Nephron (organoid): ENCODE measurements around the gene PPP2R5C.
A peak's percentile ranks its signal among the peaks of the same experiment; 100 is the strongest.
"Not testable (repeated sequence)": the region's sequence is repeated elsewhere in the genome, so short reads cannot be mapped to it uniquely, and the experiment has no call there.

Experiments
- H3K27ac Mint-ChIP-seq, 3 experiments: 2 replicates each; pipeline ENCODE4 v1.8.0; 2020; ENCODE audit warnings: mixed read lengths in 3 of 3, mild to moderate bottlenecking in 2 of 3, moderate library complexity in 1 of 3
- H3K27me3 Mint-ChIP-seq: 2 replicates; pipeline ENCODE4 v1.8.0; 2021; ENCODE audit warnings: low read depth, mild to moderate bottlenecking, moderate library complexity, mixed read lengths
- H3K36me3 Mint-ChIP-seq: 2 replicates; pipeline ENCODE4 v1.8.0; 2020; ENCODE audit warnings: low read depth, mixed read lengths
- H3K4me1 Mint-ChIP-seq: 2 replicates; pipeline ENCODE4 v1.8.0; 2020; ENCODE audit warnings: mixed read lengths
- H3K4me3 Mint-ChIP-seq, 3 experiments: 2 replicates each; pipeline ENCODE4 v1.8.0; 2020; ENCODE audit warnings: mild to moderate bottlenecking in 3 of 3, mixed read lengths in 3 of 3, moderate library complexity in 2 of 3
- H3K9me3 Mint-ChIP-seq: 2 replicates; pipeline ENCODE4 v1.8.0; 2020; ENCODE audit warnings: mixed read lengths
- TF ChIP-seq, protein P1 (sequence below), 3 experiments: fragments of 200-600 bp; sonication (generic); IDR thresholded peaks; one replicate each; pipeline ENCODE4 v1.5.0; 2021; ENCODE audit warnings: antibody characterized with exemption in 3 of 3; ENCODE audit not compliant: unreplicated experiment in 3 of 3

PPP2R5C gene

DNA sequence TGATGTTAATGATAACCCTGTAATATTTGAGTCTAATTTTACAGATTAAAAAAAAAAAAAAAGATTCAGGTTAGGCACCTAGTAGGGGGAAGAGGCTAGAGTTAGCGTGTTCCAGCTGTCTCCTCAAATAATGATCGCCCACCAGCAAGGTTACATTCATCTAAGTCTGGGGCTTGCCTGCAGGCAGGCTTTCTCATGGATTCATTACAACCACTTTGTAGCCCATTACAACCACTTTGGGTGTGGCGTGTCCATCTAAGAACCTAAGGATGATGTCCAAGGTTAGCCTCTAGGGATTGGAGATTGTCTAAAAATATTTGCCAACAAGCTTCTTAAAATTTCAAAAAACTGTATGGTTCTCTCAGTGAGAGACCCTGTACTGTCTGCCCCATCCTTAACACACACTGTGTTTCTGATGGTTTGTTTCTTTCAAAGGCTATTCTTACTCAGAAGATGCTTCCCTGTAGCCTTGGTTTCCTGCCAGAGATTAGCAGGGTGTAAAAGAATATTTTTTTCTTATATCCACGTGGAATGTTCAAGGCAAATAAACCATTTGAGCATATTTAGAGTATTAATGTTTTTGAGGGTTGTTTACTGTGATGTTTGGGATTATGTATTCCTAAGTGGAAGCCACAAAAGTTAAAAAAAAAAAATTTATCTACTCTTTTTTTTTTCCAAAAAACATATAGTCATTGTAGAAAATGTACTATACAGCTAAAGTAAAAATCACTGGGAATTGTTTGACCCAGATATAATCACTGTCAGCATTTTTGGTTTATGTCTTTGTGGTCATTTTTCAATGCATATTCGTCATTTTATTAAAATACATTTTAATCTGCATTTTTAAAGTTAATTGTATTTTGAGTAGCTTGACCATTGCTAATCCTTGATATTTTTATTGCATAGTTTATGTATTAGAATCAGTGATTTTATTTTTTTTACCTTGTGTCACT, 204.5 kb downstream of the PPP2R5C start:
- Mint-ChIP-seq H3K4me3 (peak overlapping the region; percentile 91 to 95 (median 95)), H3K27ac (peak overlapping the region; percentile 63 to 91 (median 85)), H3K9me3 (no peaks in the 10 kb centered on the region), H3K36me3 (peaks cover 14% of the 10 kb centered on the region), H3K27me3 (peaks cover 3% of the 10 kb centered on the region), H3K4me1 (peaks cover 41% of the 10 kb centered on the region)
- TF ChIP-seq, protein P1, sequence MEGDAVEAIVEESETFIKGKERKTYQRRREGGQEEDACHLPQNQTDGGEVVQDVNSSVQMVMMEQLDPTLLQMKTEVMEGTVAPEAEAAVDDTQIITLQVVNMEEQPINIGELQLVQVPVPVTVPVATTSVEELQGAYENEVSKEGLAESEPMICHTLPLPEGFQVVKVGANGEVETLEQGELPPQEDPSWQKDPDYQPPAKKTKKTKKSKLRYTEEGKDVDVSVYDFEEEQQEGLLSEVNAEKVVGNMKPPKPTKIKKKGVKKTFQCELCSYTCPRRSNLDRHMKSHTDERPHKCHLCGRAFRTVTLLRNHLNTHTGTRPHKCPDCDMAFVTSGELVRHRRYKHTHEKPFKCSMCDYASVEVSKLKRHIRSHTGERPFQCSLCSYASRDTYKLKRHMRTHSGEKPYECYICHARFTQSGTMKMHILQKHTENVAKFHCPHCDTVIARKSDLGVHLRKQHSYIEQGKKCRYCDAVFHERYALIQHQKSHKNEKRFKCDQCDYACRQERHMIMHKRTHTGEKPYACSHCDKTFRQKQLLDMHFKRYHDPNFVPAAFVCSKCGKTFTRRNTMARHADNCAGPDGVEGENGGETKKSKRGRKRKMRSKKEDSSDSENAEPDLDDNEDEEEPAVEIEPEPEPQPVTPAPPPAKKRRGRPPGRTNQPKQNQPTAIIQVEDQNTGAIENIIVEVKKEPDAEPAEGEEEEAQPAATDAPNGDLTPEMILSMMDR (IDR thresholded peaks at IDR 0.05; ENCODE audit: unreplicated experiment in 3 of 3) = no peak

DNA sequence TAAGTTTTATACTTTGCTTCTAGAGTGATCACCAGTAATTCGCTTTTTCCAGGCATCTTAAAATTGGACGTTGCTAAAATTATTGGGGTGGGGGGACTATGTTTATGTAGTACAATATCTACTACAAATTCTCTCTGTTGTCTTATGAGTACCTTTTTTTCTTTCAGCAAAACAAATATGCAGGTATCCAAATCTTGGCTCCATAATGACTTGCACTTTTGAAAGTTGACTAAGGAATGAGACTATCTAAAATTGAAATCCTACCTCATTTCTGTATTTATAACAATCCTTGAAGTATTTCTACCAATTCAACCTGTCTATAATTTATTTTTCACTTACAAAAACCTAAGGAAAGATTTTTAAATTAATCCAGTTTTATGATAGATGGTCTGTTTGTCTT, 205.2 kb downstream of the PPP2R5C start:
- Mint-ChIP-seq H3K9me3 (no peaks in the 10 kb centered on the region), H3K36me3 (peaks cover 14% of the 10 kb centered on the region), H3K4me3 (peak overlapping the region; percentile 72 to 87 (median 81)), H3K27ac (peak overlapping the region in 1 of 3 experiments; percentile 63), H3K4me1 (peaks cover 39% of the 10 kb centered on the region), H3K27me3 (no peaks in the 10 kb centered on the region)
- TF ChIP-seq, protein P1 (IDR thresholded peaks at IDR 0.05; ENCODE audit: unreplicated experiment in 3 of 3) = no peak

DNA sequence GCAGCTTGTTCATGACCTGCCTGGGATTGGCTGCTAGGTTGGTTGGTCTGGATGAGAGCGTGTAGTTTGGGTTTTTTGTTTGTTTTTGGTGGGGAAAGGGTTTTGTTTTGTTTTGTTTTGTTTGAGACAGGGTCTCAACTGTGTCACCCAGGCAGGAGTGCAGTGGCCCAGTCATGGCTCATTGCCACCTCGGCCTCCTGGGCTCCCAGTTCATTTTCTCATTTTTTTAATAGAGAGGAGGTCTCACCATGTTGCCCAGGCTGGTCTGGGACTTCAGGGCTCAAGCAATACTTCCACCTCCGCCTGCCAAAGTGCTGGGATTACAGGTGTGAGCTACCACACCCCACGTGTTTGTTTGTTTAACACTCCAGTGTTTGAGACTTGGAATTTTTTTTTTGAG, 206.7 kb downstream of the PPP2R5C start:
- TF ChIP-seq, protein P1 (IDR thresholded peaks at IDR 0.05; ENCODE audit: unreplicated experiment in 3 of 3) = no peak
- Mint-ChIP-seq H3K4me1 (peaks cover 48% of the 10 kb centered on the region), H3K36me3 (peaks cover 14% of the 10 kb centered on the region), H3K4me3 (peak overlapping the region in 2 of 3 experiments; percentile 22 to 33), H3K27me3 (no peaks in the 10 kb centered on the region), H3K9me3 (no peaks in the 10 kb centered on the region), H3K27ac (peak overlapping the region in 1 of 3 experiments; percentile 18)

DNA sequence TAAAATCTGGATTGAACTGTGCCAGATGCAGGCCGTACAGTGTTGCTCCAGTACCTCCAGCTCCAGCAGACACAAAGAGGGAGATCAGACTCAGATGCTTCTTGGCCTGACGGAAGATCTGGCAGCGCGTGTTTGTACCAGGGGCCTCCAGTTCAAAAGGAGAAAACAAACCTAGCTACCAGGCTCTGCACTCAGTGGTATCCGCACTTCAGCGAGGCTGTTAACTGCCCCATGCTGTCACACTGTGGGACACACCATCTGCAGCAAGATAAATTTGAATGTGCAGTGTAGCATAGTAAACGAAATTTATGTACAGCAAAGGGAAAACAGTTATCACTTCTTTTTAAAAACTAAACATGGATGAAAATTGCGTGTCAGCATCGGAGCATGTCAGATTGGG, 208.0 kb downstream of the PPP2R5C start:
- H3K36me3 Mint-ChIP-seq = peaks cover 14% of the 10 kb centered on the region
- no peaks in the 10 kb centered on the region for H3K27me3 Mint-ChIP-seq
- H3K27ac Mint-ChIP-seq = no peak overlapping the region
- no peak overlapping the region for H3K4me3 Mint-ChIP-seq
- H3K4me1 Mint-ChIP-seq = peaks cover 42% of the 10 kb centered on the region
- no peaks in the 10 kb centered on the region for H3K9me3 Mint-ChIP-seq
- TF ChIP-seq, protein P1 (IDR thresholded peaks at IDR 0.05; ENCODE audit: unreplicated experiment in 3 of 3) = no peak

DNA sequence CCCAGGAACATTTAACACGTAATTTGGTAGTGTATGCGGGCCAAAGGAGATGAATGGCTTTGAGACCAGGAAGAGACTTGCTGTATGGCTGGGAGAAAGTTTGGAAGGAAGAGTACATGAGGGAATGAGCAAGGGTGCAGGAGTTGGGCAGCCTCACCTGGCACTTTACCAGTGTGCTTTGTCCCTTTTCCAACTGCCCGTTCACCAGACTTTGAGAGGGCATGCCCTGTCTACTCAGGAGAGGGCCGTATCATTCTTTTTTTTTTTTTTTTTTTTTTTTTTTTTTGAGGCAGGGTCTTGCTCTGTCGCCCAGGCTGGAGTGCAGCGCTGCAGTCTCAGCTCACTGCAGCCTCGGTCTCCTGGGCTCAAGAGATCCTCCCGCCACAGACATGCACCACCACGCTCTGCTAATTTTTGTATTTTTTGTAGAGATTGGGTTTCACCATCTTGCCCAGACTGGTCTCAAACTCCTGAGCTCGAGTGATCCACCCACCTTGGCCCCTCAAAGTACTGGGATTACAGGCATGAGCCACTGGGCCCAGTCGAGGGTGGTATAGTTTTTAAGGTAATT, 209.4 kb downstream of the PPP2R5C start:
- TF ChIP-seq, protein P1 (IDR thresholded peaks at IDR 0.05; ENCODE audit: unreplicated experiment in 3 of 3) = no peak
- Mint-ChIP-seq H3K36me3 (peaks cover 24% of the 10 kb centered on the region), H3K9me3 (no peaks in the 10 kb centered on the region), H3K27me3 (no peaks in the 10 kb centered on the region), H3K27ac (peak overlapping the region in 2 of 3 experiments; percentile 40 to 44), H3K4me3 (no peak overlapping the region), H3K4me1 (peaks cover 39% of the 10 kb centered on the region)

DNA sequence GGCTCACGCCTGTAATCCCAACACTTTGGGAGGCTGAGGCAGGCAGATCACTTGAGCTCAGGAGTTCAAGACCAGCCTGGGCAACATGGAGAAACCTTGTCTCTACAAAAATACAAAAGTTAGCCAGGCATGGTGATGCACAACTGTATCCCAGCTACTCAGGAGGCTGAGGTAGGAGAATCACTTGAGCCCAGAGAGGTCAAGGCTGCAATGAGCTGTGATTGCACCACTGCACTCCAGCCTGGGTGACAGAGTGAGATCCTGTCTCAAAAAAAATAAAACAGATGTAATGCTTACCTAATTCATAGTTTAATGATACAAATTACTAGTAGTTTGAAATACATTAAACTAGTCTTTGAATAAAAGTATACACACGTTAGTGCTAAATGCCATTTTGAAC, 209.9 kb downstream of the PPP2R5C start:
- not testable (repeated sequence) for H3K9me3 Mint-ChIP-seq, H3K27ac Mint-ChIP-seq, H3K4me3 Mint-ChIP-seq, H3K27me3 Mint-ChIP-seq
- H3K36me3 Mint-ChIP-seq = peaks cover 24% of the 10 kb centered on the region
- H3K4me1 Mint-ChIP-seq = peaks cover 37% of the 10 kb centered on the region
